Measurements from ENCODE around the gene CC2D2B. TPM values are rescaled to one million over a fixed set of nuclear protein-coding genes. Genes with fewer than 3 reads are reported as not detected.

The CC2D2B gene
- total RNA-seq, 2 donors from 2014 or later: 0.37 to 0.87 TPM

DNA sequence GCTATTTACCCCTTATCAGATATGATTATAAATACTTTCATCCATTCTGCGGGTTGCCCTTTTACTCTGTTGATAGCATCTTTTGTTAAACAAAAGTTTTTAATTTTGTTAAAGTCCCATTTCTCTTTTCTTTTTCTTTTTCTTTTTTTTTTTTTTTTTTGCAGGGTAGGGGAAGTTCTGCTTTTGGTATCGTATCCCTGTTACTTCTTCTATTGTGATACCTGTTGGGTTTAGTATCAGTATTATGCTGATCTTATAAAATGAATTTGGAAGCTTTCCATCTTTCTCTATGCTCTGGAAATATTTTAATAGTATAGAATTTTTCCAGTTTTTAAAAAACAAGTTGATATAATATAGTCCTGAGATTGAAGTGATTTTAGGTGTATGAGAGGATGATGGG is 141.6 kb downstream of the CC2D2B start:
- intact Hi-C loops (cut with DNase I, micrococcal nuclease): no loop called here
- ATAC-seq (no peak), DNase-seq (no peak)

- DNase-seq (no peak), ATAC-seq (no peak)
- intact Hi-C loops (cut with DNase I, micrococcal nuclease): no loop called here
These were observed 146.2 kb downstream of the CC2D2B start for GRCh38 chr10:96053985-96054384.

DNA sequence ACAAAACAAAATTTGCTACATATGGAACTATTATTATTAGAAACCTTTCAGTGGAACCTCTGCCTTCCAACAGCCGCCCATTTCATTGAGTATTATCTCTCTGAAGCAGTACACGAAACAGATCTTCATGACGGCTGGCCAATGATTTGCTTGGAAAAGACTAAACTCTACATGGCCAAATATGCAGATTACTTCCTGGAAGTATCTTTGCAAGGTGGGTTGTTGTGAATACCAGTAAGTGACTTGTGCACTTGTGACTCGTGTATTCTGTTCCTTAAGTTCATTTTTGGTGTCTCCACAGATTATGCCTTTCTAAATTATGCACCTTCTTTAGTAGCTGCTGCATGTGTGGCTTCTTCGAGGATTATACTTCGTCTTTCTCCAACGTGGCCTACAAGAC is 149.0 kb downstream of the CC2D2B start:
- ATAC-seq (no peak), DNase-seq (no peak)
- intact Hi-C loops (cut with DNase I, micrococcal nuclease): no loop called here

DNA sequence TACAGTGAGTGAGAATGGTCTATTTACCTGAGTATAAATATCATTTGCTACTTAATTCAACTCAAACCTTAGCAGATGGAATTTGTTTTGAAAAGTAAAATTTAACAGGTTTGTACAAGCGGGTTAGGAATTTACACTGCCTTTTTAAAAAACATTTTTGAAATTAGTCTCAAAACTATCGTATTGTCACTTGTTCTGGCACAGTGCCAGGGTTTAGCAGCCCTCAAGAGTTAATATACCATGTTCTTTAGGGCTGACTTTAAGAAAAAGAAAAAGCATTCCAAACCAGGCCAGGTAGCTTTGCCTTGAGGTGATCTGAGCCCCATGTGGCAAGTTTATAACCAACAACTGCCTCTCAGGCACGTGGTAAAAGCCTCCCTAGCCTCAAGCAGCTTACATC is 153.5 kb downstream of the CC2D2B start:
- DNase-seq (no peak), ATAC-seq (no peak)
- intact Hi-C loops (cut with DNase I, micrococcal nuclease): no loop called here

- no peak for ATAC-seq
These were observed 164.9 kb downstream of the CC2D2B start for GRCh38 chr10:96072674-96073073.

DNA sequence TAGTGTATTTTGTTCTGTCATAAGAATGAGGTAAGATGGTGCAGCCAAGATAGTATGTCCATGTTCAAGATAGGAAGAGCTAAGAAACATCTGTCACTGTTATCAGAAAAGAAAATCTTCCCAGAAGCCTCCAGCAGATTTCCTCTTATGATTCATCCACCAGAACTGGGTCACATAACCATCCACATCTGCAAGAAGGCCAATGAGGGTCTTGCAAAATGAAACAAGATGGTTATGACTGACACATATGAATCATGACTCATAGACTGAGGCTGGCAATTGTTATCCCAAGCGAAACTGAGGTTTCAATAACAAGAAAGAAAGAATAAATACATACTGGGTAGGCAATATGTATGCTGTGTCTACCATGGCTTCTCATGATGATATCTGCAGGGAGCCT is 165.9 kb downstream of the CC2D2B start:
- no peak for ATAC-seq
- intact Hi-C loops (cut with DNase I, micrococcal nuclease): no loop called here
- DNase-seq: no peak

More at GRCh38 chr10:96072674-96073073, 164.9 kb downstream of the CC2D2B start:
- intact Hi-C loops (cut with DNase I, micrococcal nuclease): no loop called here
- no peak for DNase-seq

- intact Hi-C loops (cut with DNase I, micrococcal nuclease): no loop called here
- DNase-seq (no peak), ATAC-seq (no peak)
These were observed 167.0 kb downstream of the CC2D2B start for GRCh38 chr10:96074776-96075175.

- intact Hi-C loops (cut with DNase I, micrococcal nuclease): no loop called here
- ATAC-seq: no peak
- DNase-seq: no peak
These were observed 168.2 kb downstream of the CC2D2B start for GRCh38 chr10:96075977-96076376.

DNA sequence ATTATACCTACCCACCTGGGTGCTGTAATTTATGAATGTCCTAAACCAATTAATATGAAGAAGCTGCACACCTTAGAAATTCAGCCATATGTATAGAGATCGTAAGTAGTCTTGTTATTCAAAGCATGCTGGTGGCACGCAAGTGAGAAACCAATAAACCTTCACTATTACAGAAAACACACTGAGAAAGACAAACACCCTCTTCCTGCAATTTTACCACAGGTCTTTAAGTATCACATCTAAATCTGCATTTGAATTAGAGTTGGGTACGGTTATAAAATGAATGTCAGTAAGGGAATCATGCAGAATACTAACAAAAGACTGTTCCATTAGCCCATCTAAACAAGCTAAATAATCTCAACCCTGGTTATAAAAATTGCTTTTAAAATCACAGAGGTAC is 169.4 kb downstream of the CC2D2B start:
- DNase-seq (no peak), ATAC-seq (no peak)
- intact Hi-C loops (cut with DNase I, micrococcal nuclease): no loop called here

DNA sequence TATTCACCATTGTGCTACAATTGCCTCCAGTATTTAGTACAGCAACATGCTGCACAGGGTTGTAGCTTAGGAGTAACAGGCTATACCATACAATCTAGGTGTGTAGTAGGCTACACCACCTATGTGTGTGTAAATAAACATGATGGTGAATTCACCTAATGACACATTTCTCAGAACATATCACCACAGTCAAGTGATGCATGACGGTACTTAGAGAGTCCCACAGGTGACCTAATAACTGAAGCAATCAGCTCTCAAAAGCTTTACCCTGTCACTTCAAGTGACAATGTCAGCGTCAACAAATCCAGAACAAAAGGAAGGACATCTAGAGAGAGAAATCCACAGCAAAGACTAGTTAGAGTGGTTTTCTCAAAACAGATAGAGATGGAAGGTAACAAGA is 174.4 kb downstream of the CC2D2B start:
- intact Hi-C loops (cut with DNase I, micrococcal nuclease): no loop called here
- no peak for ATAC-seq
- DNase-seq: no peak

Small RNA genes within 50 kb of the gene (microRNA-seq; reads per million reads assigned to microRNA genes)
- gene MIR3157: 9.6 to 27.2 reads per million in 2 donors

Other genes with a start within 250 kb of the CC2D2B start
- gene TCTN3, start 214.0 kb upstream of the CC2D2B start, total RNA-seq: 10 to 100 TPM; 26.6 to 29.6 TPM
- 10 to 100 TPM in 1 of 2 donors, 1 to 10 TPM in 1; 5.8 to 14.4 TPM for gene ENTPD1, start 151.8 kb upstream of the CC2D2B start, total RNA-seq
- 1 to 10 TPM; 5.9 to 6.4 TPM for gene CCNJ, start 135.6 kb downstream of the CC2D2B start, total RNA-seq
- gene ZNF518A, start 222.3 kb downstream of the CC2D2B start, total RNA-seq: 10 to 100 TPM; 37.6 to 39.6 TPM